ENCODE measurements around the gene GLT1D1. TPM values are rescaled to one million over a fixed set of nuclear protein-coding genes. Genes with fewer than 3 reads are reported as not detected.

GLT1D1 gene
- total and polyA plus RNA-seq, 2 donors (not counting 3 experiments of a cell fraction or from before 2014, with no cell fraction given), result not detected

DNA sequence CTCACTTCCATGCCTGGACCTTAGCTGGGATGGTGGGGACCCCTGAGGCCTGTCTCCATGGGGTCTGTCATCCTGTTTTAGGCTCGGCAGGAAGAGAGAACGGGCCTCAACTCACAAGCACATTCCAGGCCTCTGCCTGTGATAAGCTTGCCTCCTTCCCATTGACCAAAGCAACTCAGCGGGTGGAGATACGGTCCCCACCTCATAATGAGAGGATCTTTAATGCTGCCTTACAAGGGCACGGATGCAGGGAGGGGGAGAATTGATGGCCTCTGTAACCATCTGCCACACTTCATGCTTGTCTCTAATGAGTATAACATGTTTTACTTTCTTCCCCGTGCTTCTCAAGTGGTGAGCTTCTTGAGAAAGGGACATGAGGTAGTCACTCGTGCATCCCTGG lies 50.0 kb downstream of the GLT1D1 start:
- POLR2A ChIA-PET, result no interaction called here
- H3K79me2 ChIP-seq (ENCODE audit: control insufficient read depth, insufficient read depth, low read length), result no peaks in the 10 kb centered on the region
- H3K4me2 ChIP-seq (ENCODE audit: insufficient read depth, low read length), result no peak overlapping the region
- H3K27me3 ChIP-seq (ENCODE audit: control insufficient read depth in 2 of 2, insufficient read depth in 2 of 2, low read length in 2 of 2), result no peaks in the 10 kb centered on the region
- BruUV-seq (replicated peaks), result no TSS peak
- intact Hi-C loops (cut with micrococcal nuclease), result no loop called here
- dilution Hi-C loops (cut with MboI; ENCODE audit: extremely low pct_ligation_motif_present, low sequenced_read_pairs), result no loop called here
- no peak overlapping the region for H2AFZ ChIP-seq (ENCODE audit: low read depth, low read length)
- H3K4me1 ChIP-seq (ENCODE audit: control insufficient read depth, extremely low read depth, insufficient read depth, low read length), result no peaks in the 10 kb centered on the region
- H3K9me3 ChIP-seq (replicated peaks; ENCODE audit: control insufficient read depth, insufficient read depth, low read length), result no peaks in the 10 kb centered on the region
- TF ChIP-seq POLR2AphosphoS5 (IDR thresholded peaks at IDR 0.05; ENCODE audit: insufficient read depth, low read depth, low read length) (no peak), POLR2A (IDR thresholded peaks at IDR 0.05; ENCODE audit: low read depth, low read length) (no peak), EZH2 (IDR thresholded peaks at IDR 0.05; ENCODE audit: borderline replicate concordance, low read depth, low read length, severe bottlenecking) (no peak), MAX (IDR thresholded peaks at IDR 0.05; ENCODE audit: insufficient read depth, insufficient read length) (no peak), JUN (IDR thresholded peaks at IDR 0.05; ENCODE audit: borderline replicate concordance, insufficient read depth, insufficient read length, low read depth) (no peak), FOS (IDR thresholded peaks at IDR 0.05; ENCODE audit: borderline replicate concordance, insufficient read depth, low read length) (no peak), CTCF (IDR thresholded peaks at IDR 0.05; ENCODE audit: extremely low read depth in 1 of 2, insufficient read depth in 1 of 2, low read depth in 1 of 2, low read length in 2 of 2) (no peak), GATA2 (IDR thresholded peaks at IDR 0.05; ENCODE audit: insufficient read depth, insufficient read length, low read depth, low read length) (no peak), MYC (IDR thresholded peaks at IDR 0.05; ENCODE audit: low read depth, low read length) (no peak)
- no peak overlapping the region for H3K4me3 ChIP-seq (replicated peaks in 1 of 3; ENCODE audit: insufficient read depth in 1 of 3, low read depth in 1 of 3, low read length in 3 of 3)
- H4K20me1 ChIP-seq (replicated peaks; ENCODE audit: control insufficient read depth, extremely low read depth, insufficient read depth, low read length), result no peaks in the 10 kb centered on the region
- no peak for DNase-seq (ENCODE audit: low read depth, low spot score)
- no peaks in the 10 kb centered on the region for H3K9me1 ChIP-seq (replicated peaks; ENCODE audit: control insufficient read depth, extremely low read depth, insufficient read depth, low read length)
- no peaks in the 10 kb centered on the region for H3K36me3 ChIP-seq (ENCODE audit: control insufficient read depth in 2 of 2, extremely low read depth in 1 of 2, insufficient read depth in 2 of 2, low read length in 2 of 2)
- H3K27ac ChIP-seq (ENCODE audit: insufficient read depth, low read depth, low read length), result no peak overlapping the region
- H3K9ac ChIP-seq (replicated peaks; ENCODE audit: extremely low read depth, insufficient read depth, low read length), result no peak overlapping the region
- no peak for FAIRE-seq
- CTCF ChIA-PET, result no interaction called here

Measured in endothelial cell of umbilical vein (primary cell).